Neural crest cell (in vitro differentiated cells): ENCODE results near the gene RNF20. TPM values are rescaled to one million over a fixed set of nuclear protein-coding genes. Genes with fewer than 3 reads are reported as not detected.

ENCODE experiments used
- DNase-seq: peaks from one replicate; pipeline ENCODE4 v3.0.0; 2021; ENCODE audit warnings: low read depth, mixed read lengths, low spot score
- H3K27ac Mint-ChIP-seq: one replicate; pipeline ENCODE4 v1.8.0; 2021; ENCODE audit warnings: mild to moderate bottlenecking, mixed read lengths; ENCODE audit not compliant: unreplicated experiment
- H3K27me3 Mint-ChIP-seq: 2 replicates; pipeline ENCODE4 v1.8.0; 2021; ENCODE audit warnings: low read depth, mild to moderate bottlenecking, mixed read lengths
- H3K36me3 Mint-ChIP-seq: 2 replicates; pipeline ENCODE4 v1.8.0; 2021; ENCODE audit warnings: low read depth, mild to moderate bottlenecking, mixed read lengths
- H3K4me1 Mint-ChIP-seq: 2 replicates; pipeline ENCODE4 v1.8.0; 2021; ENCODE audit warnings: mixed read lengths
- H3K4me3 Mint-ChIP-seq: one replicate; pipeline ENCODE4 v1.8.0; 2021; ENCODE audit warnings: mild to moderate bottlenecking, mixed read lengths
- H3K9me3 Mint-ChIP-seq: 2 replicates; pipeline ENCODE4 v1.8.0; 2021; ENCODE audit warnings: mixed read lengths
- CTCF ChIP-seq: fragments of 200-600 bp; sonication (generic); conservative IDR thresholded peaks from 2 replicates; pipeline ENCODE4 v1.5.0; 2021; ENCODE audit warnings: antibody characterized with exemption, mild to moderate bottlenecking
- total RNA-seq: library from RNA; stranded (reverse); gene quantifications from 2 replicates; pipeline ENCODE4 v1.2.1, GENCODE V29; 2021

The RNF20 gene
- total RNA-seq, 1 donor from 2014 or later = 66.6 TPM

GRCh38 chr9:101571114-101571513 lies 37.5 kb downstream of the RNF20 start:
- no peak for TF ChIP-seq CTCF
- H3K36me3 Mint-ChIP-seq = peaks cover 8% of the 10 kb centered on the region

DNA sequence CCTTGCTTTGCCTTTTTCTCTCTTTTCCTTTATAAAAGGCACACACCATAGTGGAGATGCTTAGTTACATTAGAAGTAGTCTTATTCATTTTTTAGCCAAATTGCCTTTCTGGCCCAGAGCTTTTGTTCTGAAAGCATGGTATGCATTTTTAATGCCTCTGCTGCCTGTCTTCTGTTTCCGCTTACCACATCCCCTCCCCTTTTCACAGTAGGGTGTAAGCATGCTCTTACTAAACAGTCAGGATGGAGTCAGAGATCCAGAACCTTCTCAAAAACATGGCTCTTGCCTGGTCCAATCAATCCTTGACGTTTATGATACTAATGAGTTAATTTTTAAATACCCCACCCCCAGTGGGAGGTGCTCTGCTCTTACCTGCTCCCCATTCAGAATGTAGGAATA lies 38.7 kb downstream of the RNF20 start:
- no peaks in the 10 kb centered on the region for H3K4me1 Mint-ChIP-seq
- H3K4me3 Mint-ChIP-seq = no peak overlapping the region
- H3K27me3 Mint-ChIP-seq = no peaks in the 10 kb centered on the region
- peaks cover 5% of the 10 kb centered on the region for H3K36me3 Mint-ChIP-seq
- H3K9me3 Mint-ChIP-seq = no peaks in the 10 kb centered on the region
- no peak for TF ChIP-seq CTCF
- no peak for DNase-seq
- H3K27ac Mint-ChIP-seq = no peak overlapping the region

More at GRCh38 chr9:101571114-101571513, 37.5 kb downstream of the RNF20 start:
- no peak for DNase-seq
- Mint-ChIP-seq H3K4me1 (no peaks in the 10 kb centered on the region), H3K27ac (no peak overlapping the region), H3K4me3 (no peak overlapping the region), H3K27me3 (no peaks in the 10 kb centered on the region), H3K9me3 (no peaks in the 10 kb centered on the region)

DNA sequence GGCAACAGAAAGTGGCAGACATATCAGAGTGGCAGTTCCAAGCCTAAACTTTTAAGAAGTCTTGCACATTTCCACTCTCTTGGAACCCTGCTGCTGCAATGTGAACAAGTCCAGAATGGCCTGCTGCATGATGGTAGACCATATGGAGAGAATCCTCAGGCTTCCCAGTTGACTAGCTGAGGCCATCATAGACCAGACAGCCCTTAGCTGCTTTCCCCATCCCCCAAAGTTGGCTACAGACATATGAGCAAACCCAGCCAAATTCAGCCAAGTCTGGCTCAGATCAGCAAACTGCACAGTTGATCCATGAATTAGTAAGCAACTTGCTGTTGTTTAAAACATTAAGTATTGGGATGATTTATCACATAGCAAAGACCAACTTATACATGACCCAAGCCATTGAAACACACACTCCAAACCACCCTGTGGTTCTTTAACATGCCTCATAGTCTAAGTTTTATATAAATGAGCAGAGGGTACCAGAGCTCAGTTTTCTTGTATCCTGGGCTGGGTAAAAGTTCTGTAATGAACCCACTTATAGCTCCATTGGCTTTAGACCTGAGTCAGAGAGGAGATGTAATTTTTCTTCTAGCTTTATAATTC lies 41.2 kb downstream of the RNF20 start:
- Mint-ChIP-seq H3K4me1 (no peaks in the 10 kb centered on the region), H3K4me3 (no peak overlapping the region), H3K9me3 (no peaks in the 10 kb centered on the region), H3K27me3 (no peaks in the 10 kb centered on the region), H3K36me3 (no peaks in the 10 kb centered on the region), H3K27ac (no peak overlapping the region)
- no peak for TF ChIP-seq CTCF
- no peak for DNase-seq

- Mint-ChIP-seq H3K9me3 (no peaks in the 10 kb centered on the region), H3K27ac (no peak overlapping the region), H3K27me3 (no peaks in the 10 kb centered on the region), H3K36me3 (no peaks in the 10 kb centered on the region), H3K4me1 (no peaks in the 10 kb centered on the region), H3K4me3 (no peak overlapping the region)
- no peak for DNase-seq
- TF ChIP-seq CTCF = no peak
Measured at GRCh38 chr9:101578378-101578777, 44.7 kb downstream of the RNF20 start.

- Mint-ChIP-seq H3K36me3 (no peaks in the 10 kb centered on the region), H3K9me3 (no peaks in the 10 kb centered on the region), H3K4me3 (no peak overlapping the region), H3K4me1 (no peaks in the 10 kb centered on the region), H3K27me3 (no peaks in the 10 kb centered on the region), H3K27ac (no peak overlapping the region)
- no peak for TF ChIP-seq CTCF
- DNase-seq = no peak
Measured at GRCh38 chr9:101579711-101580545, 46.3 kb downstream of the RNF20 start.
